BLaER1 treated with 17β-estradiol and CSF1 and Interleukin-3, amounts not matched to agents 10 nM and 100 nM (cell line): ENCODE data around the gene PEPD.
A peak's percentile ranks its signal among the peaks of the same experiment; 100 is the strongest.

Experiments
- H3K27ac ChIP-seq, 11 experiments: shearing (Covaris generic); formaldehyde crosslinking; 2 replicates each; pipeline ENCODE4 v1.8.1; 2022
- H3K27me3 ChIP-seq, 11 experiments: shearing (Covaris generic); formaldehyde crosslinking; 2 replicates each; pipeline ENCODE4 v1.8.1; 2022
- H3K36me3 ChIP-seq, 11 experiments: shearing (Covaris generic); formaldehyde crosslinking; 2 replicates each; pipeline ENCODE4 v1.8.1; 2022
- H3K4me1 ChIP-seq, 10 experiments: shearing (Covaris generic); formaldehyde crosslinking; 2 replicates each; pipeline ENCODE4 v1.8.1; 2022
- H3K4me2 ChIP-seq, 11 experiments: shearing (Covaris generic); formaldehyde crosslinking; 2 replicates each; pipeline ENCODE4 v1.8.1; 2022
- H3K4me3 ChIP-seq, 10 experiments: shearing (Covaris generic); formaldehyde crosslinking; 2 replicates each; pipeline ENCODE4 v1.8.1; 2022
- H3K9ac ChIP-seq, 11 experiments: shearing (Covaris generic); formaldehyde crosslinking; 2 replicates each; pipeline ENCODE4 v1.8.1; 2022
- H3K9me3 ChIP-seq, 11 experiments: shearing (Covaris generic); formaldehyde crosslinking; replicated peaks in 1 of 11; 2 replicates each; pipeline ENCODE4 v1.8.1; 2022
- H4K20me1 ChIP-seq, 11 experiments: shearing (Covaris generic); formaldehyde crosslinking; 2 replicates each; pipeline ENCODE4 v1.8.1; 2022
- Cebpa-rat ChIP-seq, 11 experiments: shearing (Covaris generic); IDR thresholded peaks; 2 replicates each; pipeline ENCODE4 v1.8.1; 2022

Gene PEPD

DNA sequence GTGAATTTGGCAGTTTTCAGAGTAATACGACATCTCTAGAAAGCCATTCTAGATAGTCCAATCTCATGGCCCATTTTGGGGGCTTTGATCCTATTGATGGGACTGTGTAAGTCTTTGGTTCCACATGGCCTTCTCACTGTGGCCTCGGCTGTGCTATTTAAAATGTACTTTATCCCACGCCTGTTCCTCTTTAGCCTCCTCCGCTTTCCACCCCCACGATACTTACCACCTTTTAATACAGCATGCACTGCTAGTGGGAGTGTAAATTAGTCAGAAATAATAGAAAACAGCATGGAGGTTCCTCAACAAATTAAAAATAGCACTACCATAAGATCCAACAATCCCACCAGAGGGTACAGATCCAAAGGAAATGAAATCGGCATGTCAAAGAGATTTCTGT, 176.4 kb downstream of the PEPD start:
- Histone ChIP-seq H3K9ac (no peak overlapping the region), H3K4me3 (no peak overlapping the region), H3K27ac (no peak overlapping the region), H3K9me3 (no peaks in the 10 kb centered on the region), H3K4me2 (no peak overlapping the region), H3K27me3 (no peaks in the 10 kb centered on the region), H4K20me1 (no peaks in the 10 kb centered on the region), H3K36me3 (no peaks in the 10 kb centered on the region), H3K4me1 (peaks cover 0 to 7% (median 0%) of the 10 kb centered on the region in 10 experiments; a peak in 1 of 20 replicates)
- TF ChIP-seq Cebpa-rat (IDR thresholded peaks at IDR 0.05): no peak

DNA sequence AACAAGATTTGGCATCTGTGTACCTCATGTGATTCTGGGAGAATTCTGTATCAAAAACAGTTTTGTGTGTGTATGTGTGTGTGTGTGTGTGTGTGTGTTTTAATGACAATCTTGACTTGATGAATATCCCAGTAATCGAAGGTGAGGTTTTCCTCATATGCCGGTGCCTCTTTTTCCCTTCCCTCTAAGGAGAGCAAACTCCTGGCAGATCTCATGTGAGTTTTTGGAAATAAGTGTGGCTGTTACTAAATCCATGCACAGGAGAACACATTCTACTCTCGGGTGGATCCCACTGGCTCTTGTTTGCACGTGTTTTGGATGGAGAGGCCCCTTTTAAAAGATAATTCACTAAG, 177.0 kb downstream of the PEPD start:
- Histone ChIP-seq H3K4me3 (no peak overlapping the region), H3K9me3 (no peaks in the 10 kb centered on the region), H3K27ac (no peak overlapping the region), H3K9ac (no peak overlapping the region), H3K4me1 (peaks cover 0 to 7% (median 4%) of the 10 kb centered on the region in 10 experiments; a peak in 8 of 20 replicates), H3K36me3 (no peaks in the 10 kb centered on the region), H3K27me3 (no peaks in the 10 kb centered on the region), H4K20me1 (no peaks in the 10 kb centered on the region), H3K4me2 (0 out of 22 replicates have a peak overlapping the region, but pooled peaks of 1 of the 11 experiments have one; percentile 23)
- no peak for TF ChIP-seq Cebpa-rat (IDR thresholded peaks at IDR 0.05)

DNA sequence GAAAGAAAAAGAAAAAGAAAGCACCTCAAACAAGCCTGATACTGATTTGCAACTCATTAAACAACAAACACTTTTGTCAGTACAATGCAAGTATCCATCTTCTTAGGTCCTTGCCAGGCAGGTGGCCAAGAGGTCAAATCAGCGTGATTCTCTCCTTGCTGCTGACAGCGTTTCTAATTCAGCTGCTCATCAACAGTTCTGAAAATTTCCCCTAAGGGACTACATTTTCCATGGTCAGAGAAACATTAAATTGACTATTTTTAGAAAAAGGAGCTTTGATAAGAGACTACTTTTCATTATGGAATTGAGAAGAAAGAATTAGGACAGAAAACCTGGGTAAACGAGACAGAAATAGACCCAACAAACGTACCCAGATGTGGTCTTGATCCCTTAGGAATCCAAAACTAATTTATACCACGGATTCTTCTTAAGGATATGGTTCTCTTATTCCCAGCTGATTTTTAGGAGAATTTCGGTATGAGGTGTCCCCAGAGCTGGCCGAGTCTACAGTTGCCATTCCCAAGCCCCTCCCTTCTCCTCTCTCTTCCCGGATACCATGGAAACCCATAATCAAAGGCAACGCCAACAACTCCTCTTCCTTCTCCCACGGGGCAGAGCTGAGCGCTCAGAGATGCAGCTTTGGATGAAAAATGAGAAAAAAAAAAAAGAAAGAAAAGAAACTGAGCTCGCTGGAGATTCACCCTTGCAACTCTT, 177.6 kb downstream of the PEPD start:
- Histone ChIP-seq H3K9me3 (no peaks in the 10 kb centered on the region), H3K36me3 (no peaks in the 10 kb centered on the region), H3K9ac (no peak overlapping the region), H4K20me1 (no peaks in the 10 kb centered on the region), H3K4me1 (peaks cover 0 to 11% (median 6%) of the 10 kb centered on the region in 10 experiments; a peak in 8 of 20 replicates), H3K4me3 (no peak overlapping the region), H3K27ac (no peak overlapping the region), H3K4me2 (peak overlapping the region in 3 of 11 experiments; percentile 18 to 28 (median 23); a peak in 3 of 22 replicates), H3K27me3 (no peaks in the 10 kb centered on the region)
- TF ChIP-seq Cebpa-rat (IDR thresholded peaks at IDR 0.05): no peak

GRCh38 chr19:33343301-33343700, 178.3 kb downstream of the PEPD start:
- Histone ChIP-seq H3K9ac (no peak overlapping the region), H3K36me3 (no peaks in the 10 kb centered on the region), H3K9me3 (no peaks in the 10 kb centered on the region), H4K20me1 (no peaks in the 10 kb centered on the region), H3K4me1 (peaks cover 0 to 11% (median 6%) of the 10 kb centered on the region in 10 experiments; a peak in 8 of 20 replicates), H3K4me2 (0 out of 22 replicates have a peak overlapping the region, but pooled peaks of 1 of the 11 experiments have one; percentile 18), H3K27me3 (no peaks in the 10 kb centered on the region), H3K27ac (no peak overlapping the region), H3K4me3 (no peak overlapping the region)
- TF ChIP-seq Cebpa-rat (IDR thresholded peaks at IDR 0.05): no peak

DNA sequence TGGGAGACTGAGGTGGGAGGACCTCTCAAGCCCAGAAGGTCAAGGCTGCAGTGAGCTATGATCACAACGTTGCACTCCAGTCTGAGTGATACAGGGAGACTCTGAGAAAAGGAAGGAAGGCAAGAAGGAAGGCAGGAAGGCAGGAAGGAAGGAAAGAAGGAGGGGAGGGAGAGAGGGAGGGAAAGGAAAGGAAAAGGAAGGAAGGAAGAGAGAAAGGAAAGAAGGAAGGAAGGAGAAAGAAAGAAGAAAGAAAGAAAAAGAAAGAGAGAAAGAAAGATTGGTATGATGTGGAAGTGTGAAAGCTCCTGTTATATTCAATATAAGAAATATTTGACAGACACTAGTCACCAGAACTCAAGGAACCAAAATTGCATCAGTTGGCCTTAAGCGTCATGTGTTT, 180.6 kb downstream of the PEPD start:
- Histone ChIP-seq H3K4me3 (no peak overlapping the region), H4K20me1 (no peaks in the 10 kb centered on the region), H3K27ac (no peak overlapping the region), H3K36me3 (no peaks in the 10 kb centered on the region), H3K9ac (no peak overlapping the region), H3K27me3 (no peaks in the 10 kb centered on the region), H3K4me2 (no peak overlapping the region), H3K4me1 (peaks cover 0 to 11% (median 6%) of the 10 kb centered on the region in 10 experiments; a peak in 8 of 20 replicates), H3K9me3 (no peaks in the 10 kb centered on the region)
- no peak for TF ChIP-seq Cebpa-rat (IDR thresholded peaks at IDR 0.05)

DNA sequence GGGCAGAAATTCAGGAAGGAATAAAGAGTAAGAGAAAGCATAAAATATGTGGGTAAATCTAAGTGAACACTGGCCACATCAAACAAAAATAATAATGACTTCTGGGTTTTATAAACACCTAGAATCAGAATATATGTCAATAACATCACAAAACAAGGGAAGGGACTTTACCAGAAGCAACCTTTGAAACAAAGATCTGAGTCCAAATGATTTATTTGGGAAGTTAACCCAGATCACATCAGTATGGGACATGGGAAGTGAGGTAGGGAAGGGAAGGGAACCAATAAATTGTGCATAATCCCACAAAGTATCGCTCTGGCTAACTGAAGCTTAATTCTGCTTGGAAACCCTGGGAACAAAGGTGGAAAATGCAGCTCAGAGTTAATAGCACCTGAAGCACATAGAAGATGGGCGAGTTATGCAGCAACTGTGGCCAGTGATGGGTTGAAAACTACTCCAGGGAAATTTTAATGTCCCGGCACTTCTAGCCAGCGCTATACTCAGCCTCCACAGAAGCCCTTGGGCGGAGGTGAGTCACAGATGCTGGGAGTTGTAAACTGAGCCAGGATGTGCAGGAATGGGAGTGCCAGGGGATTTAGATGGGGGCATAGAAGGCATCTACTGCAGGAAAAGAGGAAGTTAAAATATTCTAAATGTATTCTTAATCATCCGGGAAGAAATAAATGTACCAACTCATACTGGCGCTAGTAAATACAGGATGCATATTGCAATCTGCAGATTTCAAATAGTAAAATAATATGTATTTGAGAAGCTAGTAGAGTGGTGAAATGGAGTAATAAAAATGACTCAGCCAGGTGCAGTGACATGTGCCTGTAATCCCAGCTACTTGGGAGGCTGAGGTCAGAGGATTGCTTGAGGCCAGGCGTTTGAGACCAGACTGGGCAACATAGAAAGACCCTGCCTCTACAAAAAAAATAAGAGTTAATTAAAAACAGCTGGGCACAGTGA, 182.3 kb downstream of the PEPD start:
- Histone ChIP-seq H3K4me3 (no peak overlapping the region), H3K36me3 (no peaks in the 10 kb centered on the region), H3K9me3 (no peaks in the 10 kb centered on the region), H3K27me3 (no peaks in the 10 kb centered on the region), H3K27ac (0 out of 22 replicates have a peak overlapping the region, but pooled peaks of 1 of the 11 experiments have one; percentile 12), H3K4me1 (peaks cover 0 to 11% (median 6%) of the 10 kb centered on the region in 10 experiments; a peak in 8 of 20 replicates), H3K4me2 (peak overlapping the region in 5 of 11 experiments; percentile 8 to 36 (median 19); a peak in 5 of 22 replicates), H3K9ac (no peak overlapping the region), H4K20me1 (no peaks in the 10 kb centered on the region)
- no peak for TF ChIP-seq Cebpa-rat (IDR thresholded peaks at IDR 0.05)
